Measurements from ENCODE around the gene AMBRA1. TPM values are rescaled to one million over a fixed set of nuclear protein-coding genes. Genes with fewer than 3 reads are reported as not detected.

Gene AMBRA1
- 19.2 and 21.9 TPM in 2 replicates for total RNA-seq

GRCh38 chr11:46593550-46594373 is at the start of gene AMBRA1:
TSS of gene AMBRA1 (minus strand) at chr11:46594023. CDS start at chr11:46548380, 45,643 bp downstream.

GRCh38 chr11:46617134-46617971 is 23.5 kb upstream of the AMBRA1 start, which contains the start of the genes ATG13 and HARBI1:
TSS of gene ATG13 (plus strand) at chr11:46617553. CDS start at chr11:46644292, 26,739 bp downstream.
TSS of gene HARBI1 (minus strand) at chr11:46617227. CDS start at chr11:46616237, 990 bp downstream.

GRCh38 chr11:46391578-46392420 is 202.0 kb downstream of the AMBRA1 start, which contains the start of gene CHRM4:
TSS of gene CHRM4 (minus strand) at chr11:46391776. CDS start at chr11:46386557, 5,219 bp downstream.

GRCh38 chr11:46381048-46381818 is 212.6 kb downstream of the AMBRA1 start, which contains the start of gene MDK:
TSS of gene MDK (plus strand) at chr11:46381669. CDS start at chr11:46382058, 389 bp downstream.

GRCh38 chr11:46346886-46347636 is 246.8 kb downstream of the AMBRA1 start, which contains the start of gene DGKZ:
TSS of gene DGKZ (plus strand) at chr11:46347463. CDS start at chr11:46347660, 197 bp downstream.

Other genes with a start within 250 kb of the AMBRA1 start
- gene DGKZ, start 246.6 kb downstream of the AMBRA1 start, total RNA-seq, result 34.9 and 42.9 TPM in 2 replicates
- gene MDK, start 212.4 kb downstream of the AMBRA1 start, total RNA-seq, result 443 and 505 TPM in 2 replicates
- gene CHRM4, start 202.2 kb downstream of the AMBRA1 start, total RNA-seq, result 0.39 TPM in 1 of 2 replicates, not detected in the other
- gene HARBI1, start 23.2 kb upstream of the AMBRA1 start, total RNA-seq, result 3.6 and 4.0 TPM in 2 replicates
- 95.4 and 109 TPM in 2 replicates for gene ATG13, start 23.5 kb upstream of the AMBRA1 start, total RNA-seq
- gene ARHGAP1, start 106.6 kb upstream of the AMBRA1 start, total RNA-seq, result 42.1 and 70.5 TPM in 2 replicates
- 13.1 and 13.2 TPM in 2 replicates for gene ZNF408, start 107.0 kb upstream of the AMBRA1 start, total RNA-seq
- not detected in 2 replicates for gene F2, start 125.2 kb upstream of the AMBRA1 start, total RNA-seq